PC-9 (cell line): Measurements from ENCODE around the gene MAPK12.

Source experiments
- EZH2 ChIP-seq: fragments of 200-600 bp; sonication (generic); IDR thresholded peaks from 2 replicates; pipeline ENCODE4 v1.8.0; 2017; ENCODE audit warnings: antibody characterized with exemption, low read depth
- TF ChIP-seq, protein P1 (sequence below): fragments of 200-600 bp; sonication (generic); conservative IDR thresholded peaks from 2 replicates; pipeline ENCODE4 v1.6.1; 2017; ENCODE audit warnings: mixed run types, antibody characterized with exemption, mild to moderate bottlenecking, moderate library complexity

DNA sequence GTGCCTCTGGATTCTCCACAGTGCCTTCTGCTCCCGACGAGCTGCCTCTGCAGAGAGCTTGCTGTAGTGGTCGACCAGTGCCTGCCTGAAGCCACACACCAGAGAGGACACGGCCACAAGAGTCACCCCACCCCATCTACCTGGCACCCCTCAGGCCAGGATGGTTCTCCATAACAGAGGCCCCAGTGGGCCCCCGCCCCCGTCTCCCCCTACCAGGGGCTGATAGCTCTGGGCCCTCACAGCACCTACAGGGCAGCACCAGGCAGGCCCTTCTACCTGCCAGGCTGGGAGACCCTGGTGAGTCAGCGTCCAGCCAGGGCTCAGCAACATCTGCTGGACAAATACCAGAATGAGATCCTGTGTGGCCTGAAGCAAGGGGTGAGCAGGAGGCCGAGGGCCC lies 39.0 kb downstream of the MAPK12 start:
- TF ChIP-seq, protein P1, sequence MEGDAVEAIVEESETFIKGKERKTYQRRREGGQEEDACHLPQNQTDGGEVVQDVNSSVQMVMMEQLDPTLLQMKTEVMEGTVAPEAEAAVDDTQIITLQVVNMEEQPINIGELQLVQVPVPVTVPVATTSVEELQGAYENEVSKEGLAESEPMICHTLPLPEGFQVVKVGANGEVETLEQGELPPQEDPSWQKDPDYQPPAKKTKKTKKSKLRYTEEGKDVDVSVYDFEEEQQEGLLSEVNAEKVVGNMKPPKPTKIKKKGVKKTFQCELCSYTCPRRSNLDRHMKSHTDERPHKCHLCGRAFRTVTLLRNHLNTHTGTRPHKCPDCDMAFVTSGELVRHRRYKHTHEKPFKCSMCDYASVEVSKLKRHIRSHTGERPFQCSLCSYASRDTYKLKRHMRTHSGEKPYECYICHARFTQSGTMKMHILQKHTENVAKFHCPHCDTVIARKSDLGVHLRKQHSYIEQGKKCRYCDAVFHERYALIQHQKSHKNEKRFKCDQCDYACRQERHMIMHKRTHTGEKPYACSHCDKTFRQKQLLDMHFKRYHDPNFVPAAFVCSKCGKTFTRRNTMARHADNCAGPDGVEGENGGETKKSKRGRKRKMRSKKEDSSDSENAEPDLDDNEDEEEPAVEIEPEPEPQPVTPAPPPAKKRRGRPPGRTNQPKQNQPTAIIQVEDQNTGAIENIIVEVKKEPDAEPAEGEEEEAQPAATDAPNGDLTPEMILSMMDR, result no peak
- TF ChIP-seq EZH2, result no peak
